CD8-positive, alpha-beta memory T cell (primary cell): ENCODE data around the gene TFPI2. TPM values are rescaled to one million over a fixed set of nuclear protein-coding genes. Genes with fewer than 3 reads are reported as not detected.
A peak's percentile ranks its signal among the peaks of the same experiment; 100 is the strongest.

Source experiments
- CTCF ChIA-PET: fragments of 350-600 bp; sonication (Branson Sonifier 250); formaldehyde crosslinking; loops from one replicate; lab custom pipeline; 2021; ENCODE audit warnings: antibody characterized with exemption; lab: Charles Lee
- POLR2A ChIA-PET: fragments of 350-600 bp; sonication (Branson Sonifier 250); formaldehyde crosslinking; loops from one replicate; lab custom pipeline; 2021; ENCODE audit warnings: antibody characterized with exemption; lab: Charles Lee
- DNase-seq, 5 donors: peaks; one replicate each; pipeline versions ENCODE4 v3.0.0 to v3.0.0-alpha.2; 2020 to 2022; ENCODE audit warnings: mixed read lengths in 1 of 5
- H3K27ac ChIP-seq: one replicate; pipeline ENCODE4 v1.7.0; 2013; ENCODE audit warnings: low read depth, mild to moderate bottlenecking, low read length, moderate library complexity
- H3K27me3 ChIP-seq: 2 replicates; pipeline ENCODE4 v1.7.0; 2013; ENCODE audit warnings: low read length, mild to moderate bottlenecking; ENCODE audit not compliant: insufficient read depth, poor library complexity, severe bottlenecking
- H3K36me3 ChIP-seq: 2 replicates; pipeline ENCODE4 v1.7.0; 2013; ENCODE audit warnings: mild to moderate bottlenecking, low read length, moderate library complexity; ENCODE audit not compliant: insufficient read depth
- H3K4me1 ChIP-seq: 2 replicates; pipeline ENCODE4 v1.7.0; 2013; ENCODE audit warnings: mild to moderate bottlenecking, low read length, moderate library complexity; ENCODE audit not compliant: insufficient read depth
- H3K4me3 ChIP-seq: 2 replicates; pipeline ENCODE4 v1.7.0; 2013; ENCODE audit warnings: mild to moderate bottlenecking, low read length
- H3K9me3 ChIP-seq: 2 replicates; pipeline ENCODE4 v1.7.0; 2013; ENCODE audit warnings: mild to moderate bottlenecking, low read length
- H3K27ac Mint-ChIP-seq, 8 donors: one replicate each; pipeline ENCODE4 v1.8.0; 2020 to 2021; ENCODE audit warnings: mixed read lengths in 8 of 8, mild to moderate bottlenecking in 6 of 8, inconsistent platforms in 3 of 8, moderate library complexity in 3 of 8
- H3K27me3 Mint-ChIP-seq, 2 donors: one replicate each; pipeline ENCODE4 v1.8.0; 2020 to 2021; ENCODE audit warnings: mixed read lengths in 2 of 2, mild to moderate bottlenecking in 1 of 2, moderate library complexity in 1 of 2
- H3K36me3 Mint-ChIP-seq, 3 donors: one replicate each; pipeline ENCODE4 v1.8.0; 2020 to 2021; ENCODE audit warnings: mixed read lengths in 3 of 3, inconsistent platforms in 1 of 3, mild to moderate bottlenecking in 1 of 3
- H3K4me1 Mint-ChIP-seq, 3 donors: one replicate each; pipeline ENCODE4 v1.8.0; 2020 to 2021; ENCODE audit warnings: mixed read lengths in 3 of 3, inconsistent platforms in 1 of 3, mild to moderate bottlenecking in 1 of 3
- H3K4me3 Mint-ChIP-seq, 7 donors: one replicate each; pipeline ENCODE4 v1.8.0; 2020 to 2021; ENCODE audit warnings: mixed read lengths in 7 of 7, mild to moderate bottlenecking in 6 of 7, moderate library complexity in 4 of 7, inconsistent platforms in 2 of 7
- H3K9me3 Mint-ChIP-seq, 5 donors: one replicate each; pipeline ENCODE4 v1.8.0; 2020 to 2022; ENCODE audit warnings: mixed read lengths in 5 of 5, mild to moderate bottlenecking in 3 of 5, moderate library complexity in 2 of 5, inconsistent platforms in 1 of 5
- polyA plus RNA-seq: library from polyadenylated mRNA; unstranded; fragments of 300-500 nt; fragmentation: Illumina TruSeq; gene quantifications from one replicate; pipeline ENCODE4 v1.2.3, GENCODE V29; 2021
- total RNA-seq, 2 experiments: library from RNA; stranded (reverse); gene quantifications; one replicate each; pipeline ENCODE4 v1.2.3, GENCODE V29; 2021

TFPI2 gene
- total and polyA plus RNA-seq, 3 experiments from 2014 or later = not detected

DNA sequence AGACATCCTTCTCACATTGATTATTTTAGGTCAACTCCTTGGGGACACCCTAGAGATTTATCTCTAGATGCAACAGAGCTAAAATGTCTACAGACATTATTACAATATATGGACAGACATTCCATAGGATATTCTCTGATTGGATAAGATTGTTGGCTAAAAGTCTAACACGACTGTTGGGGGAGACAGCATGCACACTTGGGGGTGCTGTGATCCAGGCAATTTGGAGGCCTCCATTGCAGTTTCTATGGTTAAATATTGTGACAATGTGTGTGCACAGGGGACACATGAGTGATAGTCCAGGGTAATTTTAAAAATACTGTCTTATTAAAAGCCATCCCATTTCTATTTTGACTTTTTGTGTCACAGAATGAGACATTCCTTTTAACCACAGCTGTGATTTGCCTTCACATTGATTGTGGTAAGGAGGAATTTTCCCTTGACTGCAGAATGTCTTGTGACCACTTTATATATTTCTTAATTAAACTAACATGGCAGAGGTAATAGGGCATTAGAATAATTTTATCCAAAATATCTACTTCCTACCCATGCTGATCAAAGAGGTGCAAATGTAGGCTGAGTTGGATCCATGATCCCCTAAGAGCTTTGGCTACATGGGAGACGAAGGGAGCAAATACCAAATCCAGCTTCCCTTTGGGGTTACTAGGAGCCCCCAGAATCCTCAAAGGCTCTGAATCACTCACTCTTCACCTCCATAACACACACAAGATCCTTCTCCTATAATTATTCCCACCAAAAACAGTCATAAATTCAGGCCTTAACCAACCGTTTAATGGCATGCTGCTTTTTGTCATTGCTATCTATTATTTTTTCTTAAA lies 7.3 kb downstream of the TFPI2 start:
- Mint-ChIP-seq H3K4me3 (peak overlapping the region in 1 of 7 donors; percentile 27), H3K27me3 (peaks cover 5 to 6% of the 10 kb centered on the region in 2 donors), H3K27ac (no peak overlapping the region), H3K36me3 (no peaks in the 10 kb centered on the region), H3K4me1 (no peaks in the 10 kb centered on the region), H3K9me3 (peaks cover 0 to 7% (median 0%) of the 10 kb centered on the region in 5 donors)
- Histone ChIP-seq H3K4me3 (no peak overlapping the region), H3K9me3 (no peaks in the 10 kb centered on the region), H3K27ac (no peak overlapping the region), H3K27me3 (no peaks in the 10 kb centered on the region), H3K36me3 (no peaks in the 10 kb centered on the region), H3K4me1 (no peaks in the 10 kb centered on the region)
- POLR2A ChIA-PET = no interaction called here
- CTCF ChIA-PET = no interaction called here
- no peak for DNase-seq

DNA sequence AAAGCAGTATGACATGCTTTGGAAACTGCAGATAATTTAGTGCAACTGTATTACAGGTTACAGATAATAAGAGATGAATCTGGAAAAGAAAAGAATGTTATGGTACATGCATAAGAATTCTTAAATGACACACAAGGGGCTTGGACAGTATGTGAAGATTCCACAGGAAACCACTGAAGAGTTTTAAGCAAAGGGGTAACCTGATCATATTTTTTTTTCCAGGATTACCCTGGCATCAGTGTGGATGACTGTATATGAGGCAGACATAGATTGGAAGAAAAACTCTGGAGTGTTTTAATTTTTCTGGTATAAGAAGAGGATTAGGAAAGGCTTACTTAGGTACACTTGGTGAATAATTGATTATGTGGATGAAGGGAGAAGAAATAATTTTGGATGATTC lies 8.1 kb downstream of the TFPI2 start:
- H3K36me3 ChIP-seq = no peaks in the 10 kb centered on the region
- Mint-ChIP-seq H3K4me3 (no peak overlapping the region), H3K9me3 (peaks cover 0 to 7% (median 0%) of the 10 kb centered on the region in 5 donors), H3K27me3 (peaks cover 0 to 1% of the 10 kb centered on the region in 2 donors), H3K36me3 (no peaks in the 10 kb centered on the region), H3K27ac (no peak overlapping the region), H3K4me1 (peaks cover 0 to 3% (median 0%) of the 10 kb centered on the region in 3 donors)
- H3K27ac ChIP-seq = no peak overlapping the region
- no peak overlapping the region for H3K4me3 ChIP-seq
- POLR2A ChIA-PET = no interaction called here
- H3K4me1 ChIP-seq = no peaks in the 10 kb centered on the region
- no peaks in the 10 kb centered on the region for H3K9me3 ChIP-seq
- H3K27me3 ChIP-seq = no peaks in the 10 kb centered on the region
- CTCF ChIA-PET = no interaction called here
- no peak for DNase-seq

DNA sequence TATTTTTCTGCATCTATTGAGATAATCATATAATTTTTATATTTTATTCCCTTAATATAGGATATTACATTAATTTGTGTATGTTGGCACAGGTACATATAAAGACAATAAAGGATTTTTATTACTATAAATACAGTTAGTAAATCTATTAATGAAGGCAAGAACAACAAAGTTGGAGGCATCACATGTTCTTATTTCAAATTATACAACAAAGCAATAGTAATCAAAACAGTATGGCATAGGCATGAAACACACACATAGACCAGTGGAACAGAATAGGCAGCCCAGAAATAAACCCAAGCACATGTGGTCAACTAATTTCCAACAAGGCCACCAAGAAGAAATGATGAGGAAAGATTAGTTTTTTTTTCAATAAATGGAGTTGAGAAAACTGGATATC lies 11.2 kb downstream of the TFPI2 start:
- Histone ChIP-seq H3K36me3 (no peaks in the 10 kb centered on the region), H3K9me3 (no peaks in the 10 kb centered on the region), H3K27me3 (no peaks in the 10 kb centered on the region), H3K4me3 (no peak overlapping the region), H3K27ac (no peak overlapping the region), H3K4me1 (no peaks in the 10 kb centered on the region)
- no peak for DNase-seq
- H3K9me3 Mint-ChIP-seq = peaks cover 0 to 12% (median 0%) of the 10 kb centered on the region in 5 donors
- H3K27ac Mint-ChIP-seq = no peak overlapping the region
- CTCF ChIA-PET = no interaction called here
- POLR2A ChIA-PET = no interaction called here
- H3K36me3 Mint-ChIP-seq = no peaks in the 10 kb centered on the region
- H3K4me1 Mint-ChIP-seq = peaks cover 0 to 5% (median 0%) of the 10 kb centered on the region in 3 donors
- peaks cover 0 to 1% of the 10 kb centered on the region in 2 donors for H3K27me3 Mint-ChIP-seq
- no peak overlapping the region for H3K4me3 Mint-ChIP-seq

DNA sequence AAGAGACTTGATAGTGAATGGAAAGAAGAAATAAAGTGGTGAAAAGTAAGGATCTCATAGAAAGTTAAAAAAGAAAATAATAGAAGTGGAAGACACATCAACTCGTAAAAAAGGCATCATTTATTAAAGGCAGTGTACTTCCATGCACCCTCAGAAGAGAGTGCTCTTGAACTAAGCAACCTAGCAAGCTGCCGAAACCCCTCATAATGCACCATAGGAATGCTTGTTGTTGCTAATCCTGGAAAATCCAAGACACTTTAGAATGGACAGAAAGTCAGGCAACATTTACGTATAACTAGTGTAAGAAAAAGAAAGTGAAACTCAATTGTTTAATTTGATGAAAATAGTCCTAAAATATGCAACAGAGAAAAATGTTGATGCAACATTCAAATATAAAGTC lies 12.8 kb downstream of the TFPI2 start:
- H3K9me3 ChIP-seq = no peaks in the 10 kb centered on the region
- H3K4me1 ChIP-seq = no peaks in the 10 kb centered on the region
- no peaks in the 10 kb centered on the region for H3K27me3 ChIP-seq
- no peaks in the 10 kb centered on the region for H3K36me3 Mint-ChIP-seq
- no peak overlapping the region for H3K27ac Mint-ChIP-seq
- H3K9me3 Mint-ChIP-seq = peaks cover 0 to 15% (median 3%) of the 10 kb centered on the region in 5 donors
- no peak overlapping the region for H3K27ac ChIP-seq
- H3K27me3 Mint-ChIP-seq = peaks cover 0 to 1% of the 10 kb centered on the region in 2 donors
- H3K36me3 ChIP-seq = no peaks in the 10 kb centered on the region
- H3K4me1 Mint-ChIP-seq = peaks cover 0 to 5% (median 0%) of the 10 kb centered on the region in 3 donors
- peak overlapping the region in 1 of 7 donors; percentile 60 for H3K4me3 Mint-ChIP-seq
- no peak for DNase-seq
- H3K4me3 ChIP-seq = no peak overlapping the region
- CTCF ChIA-PET = no interaction called here
- POLR2A ChIA-PET = no interaction called here

DNA sequence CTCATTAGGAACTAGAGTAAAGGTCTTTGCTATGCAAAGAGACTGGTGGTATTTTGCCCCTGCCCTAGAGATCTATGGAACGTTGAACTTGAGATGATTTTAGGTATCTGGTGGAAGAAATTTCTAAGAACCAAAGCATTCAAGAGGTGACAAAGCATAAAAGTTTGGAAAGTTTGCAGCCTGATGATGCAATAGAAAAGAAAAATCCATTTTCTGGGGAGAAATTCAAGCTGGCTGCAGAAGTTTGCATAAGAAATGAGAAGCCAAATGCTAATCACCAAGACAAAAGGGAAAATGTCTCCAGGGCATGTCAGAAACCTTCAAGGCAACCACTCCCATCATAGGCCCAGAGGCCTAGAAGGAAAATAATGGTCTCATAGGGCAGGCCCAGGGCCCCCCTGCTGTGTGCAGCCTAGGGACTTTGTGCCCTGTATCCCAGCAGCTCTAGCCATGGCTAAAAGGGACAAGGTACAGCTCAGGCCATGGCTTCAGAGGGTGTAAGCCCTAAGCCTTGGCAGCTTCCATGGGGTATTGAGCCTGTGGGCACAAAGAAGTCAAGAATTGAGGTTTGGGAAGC lies 16.5 kb downstream of the TFPI2 start:
- no peaks in the 10 kb centered on the region for H3K36me3 Mint-ChIP-seq
- no peak overlapping the region for H3K4me3 Mint-ChIP-seq
- Histone ChIP-seq H3K4me1 (no peaks in the 10 kb centered on the region), H3K4me3 (no peak overlapping the region), H3K9me3 (no peaks in the 10 kb centered on the region), H3K36me3 (no peaks in the 10 kb centered on the region), H3K27ac (no peak overlapping the region), H3K27me3 (no peaks in the 10 kb centered on the region)
- H3K27ac Mint-ChIP-seq = no peak overlapping the region
- H3K4me1 Mint-ChIP-seq = peaks cover 0 to 5% (median 0%) of the 10 kb centered on the region in 3 donors
- peaks cover 0 to 8% (median 3%) of the 10 kb centered on the region in 5 donors for H3K9me3 Mint-ChIP-seq
- CTCF ChIA-PET = no interaction called here
- no peak for DNase-seq
- POLR2A ChIA-PET = no interaction called here
- H3K27me3 Mint-ChIP-seq = no peaks in the 10 kb centered on the region

DNA sequence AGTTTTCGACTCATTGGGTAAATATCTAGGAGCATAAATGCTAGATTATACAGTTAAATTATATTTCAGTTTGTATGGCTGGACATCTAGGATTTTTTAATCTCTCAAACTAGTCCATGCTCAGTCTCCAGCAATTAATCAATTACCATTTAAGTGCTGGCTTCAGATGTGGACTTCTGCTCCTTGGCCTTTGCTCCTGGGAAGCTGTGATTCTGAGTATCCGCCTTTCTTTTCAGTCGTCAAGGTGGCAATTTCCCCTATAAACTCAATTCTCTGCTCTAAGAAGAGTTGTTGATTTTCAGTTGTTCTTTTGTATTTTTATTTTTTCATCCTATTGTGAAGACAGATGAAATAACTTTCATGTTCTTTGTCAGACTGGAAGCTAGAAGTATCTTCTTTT lies 23.7 kb downstream of the TFPI2 start:
- H3K27ac ChIP-seq = no peak overlapping the region
- H3K36me3 Mint-ChIP-seq = no peaks in the 10 kb centered on the region
- H3K4me3 Mint-ChIP-seq = no peak overlapping the region
- no peaks in the 10 kb centered on the region for H3K4me1 Mint-ChIP-seq
- no peaks in the 10 kb centered on the region for H3K9me3 ChIP-seq
- no peak for DNase-seq
- H3K4me3 ChIP-seq = no peak overlapping the region
- H3K36me3 ChIP-seq = no peaks in the 10 kb centered on the region
- no peaks in the 10 kb centered on the region for H3K27me3 Mint-ChIP-seq
- H3K9me3 Mint-ChIP-seq = no peaks in the 10 kb centered on the region
- ChIA-PET CTCF (no interaction called here), POLR2A (no interaction called here)
- H3K27me3 ChIP-seq = no peaks in the 10 kb centered on the region
- no peaks in the 10 kb centered on the region for H3K4me1 ChIP-seq
- H3K27ac Mint-ChIP-seq = no peak overlapping the region

DNA sequence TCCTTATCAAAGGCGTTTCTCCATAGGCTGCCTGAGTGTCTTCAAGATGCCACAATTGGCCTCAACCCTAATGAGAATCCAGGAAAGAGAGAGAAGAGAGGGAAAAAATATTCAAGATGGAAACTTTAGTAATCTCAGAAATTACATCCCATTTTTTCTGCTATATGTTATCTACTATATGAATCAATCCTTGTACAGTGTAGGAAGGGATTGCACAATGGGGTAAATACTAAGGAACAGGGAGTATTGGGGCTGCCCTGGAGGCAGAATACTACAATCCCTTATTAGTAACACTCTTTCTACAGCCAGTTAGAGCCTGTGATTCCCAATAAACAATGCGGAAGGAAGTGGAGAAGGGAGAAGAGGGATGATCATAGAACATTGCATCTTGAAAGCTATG lies 27.9 kb downstream of the TFPI2 start:
- H3K36me3 ChIP-seq = no peaks in the 10 kb centered on the region
- no peak overlapping the region for H3K4me3 Mint-ChIP-seq
- no peak overlapping the region for H3K4me3 ChIP-seq
- POLR2A ChIA-PET = no interaction called here
- no peaks in the 10 kb centered on the region for H3K9me3 Mint-ChIP-seq
- no peak overlapping the region for H3K27ac Mint-ChIP-seq
- H3K4me1 Mint-ChIP-seq = no peaks in the 10 kb centered on the region
- H3K27me3 ChIP-seq = no peaks in the 10 kb centered on the region
- no peaks in the 10 kb centered on the region for H3K27me3 Mint-ChIP-seq
- H3K27ac ChIP-seq = no peak overlapping the region
- CTCF ChIA-PET = no interaction called here
- DNase-seq = no peak
- H3K4me1 ChIP-seq = no peaks in the 10 kb centered on the region
- H3K9me3 ChIP-seq = no peaks in the 10 kb centered on the region
- H3K36me3 Mint-ChIP-seq = no peaks in the 10 kb centered on the region

DNA sequence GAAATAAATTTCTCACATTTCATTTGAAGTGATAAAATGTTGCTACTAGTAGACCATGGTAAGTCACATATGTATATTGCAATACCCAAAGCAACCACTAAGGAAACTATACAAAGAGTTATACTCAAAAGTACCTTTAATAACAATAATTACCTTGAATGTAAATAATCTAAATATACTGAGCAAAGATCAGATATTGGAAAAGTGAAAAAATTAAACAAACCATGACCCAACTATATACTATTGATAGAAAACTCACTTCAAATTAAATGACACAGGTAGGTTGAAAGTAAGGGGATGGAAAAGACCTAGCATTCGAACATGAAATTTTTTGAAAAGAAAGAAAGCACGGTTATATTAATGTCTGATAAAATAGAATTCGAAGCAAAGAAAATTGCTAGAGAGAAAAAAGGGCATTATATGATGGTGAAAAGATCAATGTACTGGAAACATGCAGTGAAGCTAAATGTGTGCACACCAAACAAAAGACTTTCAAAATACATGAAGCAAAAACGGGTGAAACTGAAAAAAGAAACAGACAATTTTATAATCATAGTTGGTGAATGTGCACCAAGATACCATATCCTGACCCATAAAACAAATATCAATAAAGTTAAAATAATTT lies 29.1 kb downstream of the TFPI2 start:
- H3K27me3 Mint-ChIP-seq = no peaks in the 10 kb centered on the region
- H3K9me3 ChIP-seq = no peaks in the 10 kb centered on the region
- H3K27ac ChIP-seq = no peak overlapping the region
- POLR2A ChIA-PET = no interaction called here
- CTCF ChIA-PET = no interaction called here
- H3K4me3 Mint-ChIP-seq = no peak overlapping the region
- H3K27me3 ChIP-seq = no peaks in the 10 kb centered on the region
- no peaks in the 10 kb centered on the region for H3K9me3 Mint-ChIP-seq
- H3K4me3 ChIP-seq = no peak overlapping the region
- H3K4me1 ChIP-seq = no peaks in the 10 kb centered on the region
- H3K27ac Mint-ChIP-seq = no peak overlapping the region
- no peak for DNase-seq
- H3K4me1 Mint-ChIP-seq = no peaks in the 10 kb centered on the region
- no peaks in the 10 kb centered on the region for H3K36me3 Mint-ChIP-seq
- H3K36me3 ChIP-seq = no peaks in the 10 kb centered on the region
